Activated CD4-positive, alpha-beta memory T cell treated with anti-CD3 and anti-CD28 coated beads for 36 hours (primary cell): ENCODE results near the gene AP4S1. TPM values are rescaled to one million over a fixed set of nuclear protein-coding genes. Genes with fewer than 3 reads are reported as not detected.

Source experiments
- microRNA-seq: library from miRNA; unstranded; fragments of <30 nt; microRNA quantifications from one replicate; pipeline ENCODE4 v1.2.0, GENCODE V29; 2022; ENCODE audit warnings: borderline number of aligned reads, borderline microRNAs expressed, borderline replicate concordance
- total RNA-seq, 2 experiments: library from RNA; stranded (reverse); gene quantifications; one replicate each; pipeline ENCODE4 v1.2.3, GENCODE V29; 2021

AP4S1 gene
- total RNA-seq, 2 experiments from 2014 or later = 3.9 to 5.9 TPM

Small RNA genes lying within 50 kb of the gene (microRNA-seq; reads per million reads assigned to microRNA genes)
- 18.9 reads per million, percentile 43 among the genes with 10 or more reads in this experiment for gene MIR624

Other genes with a start within 250 kb of the AP4S1 start
- gene COCH, start 151.1 kb upstream of the AP4S1 start, total RNA-seq = under 1 TPM; 0.45 to 0.75 TPM
- 10 to 100 TPM; 17.4 to 19.4 TPM for gene STRN3, start 730 bp downstream of the AP4S1 start, total RNA-seq
- 10 to 100 TPM; 84.9 to 88.1 TPM for gene HECTD1, start 182.1 kb downstream of the AP4S1 start, total RNA-seq